Suppressor macrophage treated with lipopolysaccharide for 1 hour (primary cell): ENCODE results near the gene TMPRSS3.

Experiments
- DNase-seq, 3 donors: peaks; one replicate each; pipeline ENCODE4 v3.0.0-alpha.2; 2020 to 2022

The TMPRSS3 gene

GRCh38 chr21:42348762-42349161, 47.1 kb downstream of the TMPRSS3 start:
- DNase-seq: no peak

GRCh38 chr21:42347601-42348327, 48.1 kb downstream of the TMPRSS3 start:
- no peak for DNase-seq

GRCh38 chr21:42346866-42347600, 48.8 kb downstream of the TMPRSS3 start:
- no peak for DNase-seq

- DNase-seq: no peak
Observed at GRCh38 chr21:42346441-42346840, 49.4 kb downstream of the TMPRSS3 start.

- no peak for DNase-seq
Observed at GRCh38 chr21:42344631-42345030, 51.2 kb downstream of the TMPRSS3 start.

GRCh38 chr21:42343963-42344510, 51.8 kb downstream of the TMPRSS3 start:
- no peak for DNase-seq

GRCh38 chr21:42343556-42343955, 52.3 kb downstream of the TMPRSS3 start:
- DNase-seq: no peak

- DNase-seq: no peak
Observed at GRCh38 chr21:42343101-42343500, 52.8 kb downstream of the TMPRSS3 start.

GRCh38 chr21:42341776-42342542, 53.9 kb downstream of the TMPRSS3 start:
- no peak for DNase-seq

GRCh38 chr21:42340187-42341050, 55.4 kb downstream of the TMPRSS3 start:
- no peak for DNase-seq

- DNase-seq: no peak
Observed at GRCh38 chr21:42338729-42339715, 56.8 kb downstream of the TMPRSS3 start.

- peak; percentile 86 to 91 (median 90) for DNase-seq
Observed at GRCh38 chr21:42337830-42338728, 57.8 kb downstream of the TMPRSS3 start.

- DNase-seq: no peak
Observed at GRCh38 chr21:42337276-42337675, 58.6 kb downstream of the TMPRSS3 start.

- DNase-seq: no peak
Observed at GRCh38 chr21:42336054-42336453, 59.8 kb downstream of the TMPRSS3 start.

GRCh38 chr21:42332557-42333317, 63.1 kb downstream of the TMPRSS3 start:
- DNase-seq: no peak

GRCh38 chr21:42331660-42332059, 64.2 kb downstream of the TMPRSS3 start:
- no peak for DNase-seq

- no peak for DNase-seq
Observed at GRCh38 chr21:42330380-42331371, 65.2 kb downstream of the TMPRSS3 start.

- DNase-seq: no peak
Observed at GRCh38 chr21:42324896-42325295, 71.0 kb downstream of the TMPRSS3 start.
